Esophagus squamous epithelium (tissue), 4 donors: Measurements from ENCODE around the gene EXOSC7.

Source experiments
- POLR2A ChIP-seq, 4 donors: fragments of 450-650 bp; IDR thresholded peaks; one replicate each; pipeline ENCODE4 v1.6.1; 2017; ENCODE audit warnings: antibody characterized with exemption in 4 of 4, mild to moderate bottlenecking in 4 of 4, moderate library complexity in 3 of 4
- TF ChIP-seq, protein P1 (sequence below), 6 experiments: fragments of 450-650 bp in 4 of 6; fragments of 200-600 bp in 2 of 6; sonication (generic) in 2 of 6; IDR thresholded peaks; one replicate each; pipeline ENCODE4 v1.5.1; 2016 to 2019; ENCODE audit warnings: antibody characterized with exemption in 6 of 6, mild to moderate bottlenecking in 4 of 6, moderate library complexity in 4 of 6

DNA sequence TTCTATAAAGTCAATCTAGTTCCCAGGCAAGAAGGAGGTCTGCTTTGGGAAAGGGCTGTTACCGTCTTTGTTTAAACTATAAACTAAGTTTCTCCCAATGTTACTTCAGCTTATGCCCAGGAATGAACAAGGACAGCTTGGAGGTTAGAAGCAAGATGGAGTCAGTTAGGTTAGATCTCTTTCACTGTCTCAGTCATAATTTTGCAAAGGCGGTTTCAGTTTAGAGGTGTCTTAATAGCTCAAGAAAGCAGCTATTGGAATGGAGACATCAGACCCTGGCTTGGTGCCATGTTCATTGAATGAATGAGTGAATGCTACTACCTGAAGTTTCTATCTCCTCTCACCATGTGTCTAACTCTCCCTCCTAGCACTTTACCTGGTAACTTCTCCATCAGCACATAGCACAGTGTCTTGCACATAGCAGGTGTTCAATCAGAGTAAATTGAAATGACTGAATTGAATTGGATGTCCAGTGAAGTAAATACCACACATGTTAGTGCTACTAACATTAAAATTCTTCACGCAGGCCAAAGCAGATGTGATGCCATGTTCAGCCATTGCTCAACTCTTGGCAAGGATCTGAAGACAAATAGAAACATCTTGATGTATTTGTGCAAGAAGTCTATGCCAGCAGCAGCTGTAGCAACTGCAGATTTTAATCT is 78.3 kb downstream of the EXOSC7 start:
- TF ChIP-seq, protein P1, sequence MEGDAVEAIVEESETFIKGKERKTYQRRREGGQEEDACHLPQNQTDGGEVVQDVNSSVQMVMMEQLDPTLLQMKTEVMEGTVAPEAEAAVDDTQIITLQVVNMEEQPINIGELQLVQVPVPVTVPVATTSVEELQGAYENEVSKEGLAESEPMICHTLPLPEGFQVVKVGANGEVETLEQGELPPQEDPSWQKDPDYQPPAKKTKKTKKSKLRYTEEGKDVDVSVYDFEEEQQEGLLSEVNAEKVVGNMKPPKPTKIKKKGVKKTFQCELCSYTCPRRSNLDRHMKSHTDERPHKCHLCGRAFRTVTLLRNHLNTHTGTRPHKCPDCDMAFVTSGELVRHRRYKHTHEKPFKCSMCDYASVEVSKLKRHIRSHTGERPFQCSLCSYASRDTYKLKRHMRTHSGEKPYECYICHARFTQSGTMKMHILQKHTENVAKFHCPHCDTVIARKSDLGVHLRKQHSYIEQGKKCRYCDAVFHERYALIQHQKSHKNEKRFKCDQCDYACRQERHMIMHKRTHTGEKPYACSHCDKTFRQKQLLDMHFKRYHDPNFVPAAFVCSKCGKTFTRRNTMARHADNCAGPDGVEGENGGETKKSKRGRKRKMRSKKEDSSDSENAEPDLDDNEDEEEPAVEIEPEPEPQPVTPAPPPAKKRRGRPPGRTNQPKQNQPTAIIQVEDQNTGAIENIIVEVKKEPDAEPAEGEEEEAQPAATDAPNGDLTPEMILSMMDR (IDR thresholded peaks at IDR 0.05): no peak
- no peak for TF ChIP-seq POLR2A (IDR thresholded peaks at IDR 0.05)
